NCI-H1092 (cell line): ENCODE data around the gene ALAS1.

Experiments
- DNase-seq: peaks from one replicate; lab custom pipeline; 2025; lab: John Stamatoyannopoulos, UW

The ALAS1 gene

DNA sequence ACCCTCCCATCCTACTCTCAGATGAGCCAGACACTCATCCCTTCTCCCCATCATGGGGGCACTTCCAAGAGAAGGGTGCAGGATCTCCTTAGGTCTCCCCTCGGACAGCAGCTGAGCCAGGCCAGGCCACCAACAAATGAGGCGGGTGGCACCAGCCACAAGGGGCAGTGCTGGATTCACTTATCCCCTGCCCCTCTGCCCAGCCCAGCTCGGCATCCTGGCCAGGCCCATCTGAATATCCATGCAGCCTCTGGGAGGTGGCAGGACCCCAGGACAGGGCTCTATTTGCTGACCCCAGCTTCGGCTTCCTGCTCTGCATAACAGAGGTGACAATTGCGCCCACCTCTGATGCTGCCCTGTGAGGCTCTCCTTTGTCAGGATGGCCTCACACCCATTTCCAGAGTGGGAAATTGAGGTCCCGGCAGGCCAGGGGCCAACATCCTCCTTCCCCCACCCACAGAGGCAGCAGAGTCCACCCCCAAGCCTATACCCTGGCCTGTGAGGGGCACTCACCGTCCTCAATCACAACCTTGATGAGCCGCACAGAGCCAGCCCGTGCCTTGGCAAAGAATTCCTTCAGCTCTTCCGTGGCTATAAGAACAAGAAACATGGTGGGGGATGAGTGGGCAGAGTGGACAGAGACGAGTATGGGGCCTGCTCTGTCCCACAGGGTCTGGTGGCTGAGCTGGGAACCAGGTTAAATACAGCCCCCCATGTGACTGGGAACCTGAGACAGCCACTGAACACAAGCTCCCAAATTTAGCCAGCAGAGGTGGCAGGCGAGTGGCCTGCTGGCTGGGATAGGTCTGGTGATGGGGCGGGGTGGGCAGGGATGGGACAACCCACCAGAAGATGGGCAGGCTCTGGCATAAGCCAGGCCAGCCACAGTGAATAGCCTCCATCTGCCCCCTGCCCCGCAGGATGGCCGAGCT lies 36.8 kb downstream of the ALAS1 start:
- no peak for DNase-seq

GRCh38 chr3:52236424-52236886 lies 38.5 kb downstream of the ALAS1 start:
- no peak for DNase-seq

GRCh38 chr3:52237006-52237656 lies 39.2 kb downstream of the ALAS1 start:
- DNase-seq: no peak

GRCh38 chr3:52237657-52238172 lies 39.8 kb downstream of the ALAS1 start:
- DNase-seq: no peak

- DNase-seq: no peak
These were observed 40.3 kb downstream of the ALAS1 start for GRCh38 chr3:52238193-52238760.

DNA sequence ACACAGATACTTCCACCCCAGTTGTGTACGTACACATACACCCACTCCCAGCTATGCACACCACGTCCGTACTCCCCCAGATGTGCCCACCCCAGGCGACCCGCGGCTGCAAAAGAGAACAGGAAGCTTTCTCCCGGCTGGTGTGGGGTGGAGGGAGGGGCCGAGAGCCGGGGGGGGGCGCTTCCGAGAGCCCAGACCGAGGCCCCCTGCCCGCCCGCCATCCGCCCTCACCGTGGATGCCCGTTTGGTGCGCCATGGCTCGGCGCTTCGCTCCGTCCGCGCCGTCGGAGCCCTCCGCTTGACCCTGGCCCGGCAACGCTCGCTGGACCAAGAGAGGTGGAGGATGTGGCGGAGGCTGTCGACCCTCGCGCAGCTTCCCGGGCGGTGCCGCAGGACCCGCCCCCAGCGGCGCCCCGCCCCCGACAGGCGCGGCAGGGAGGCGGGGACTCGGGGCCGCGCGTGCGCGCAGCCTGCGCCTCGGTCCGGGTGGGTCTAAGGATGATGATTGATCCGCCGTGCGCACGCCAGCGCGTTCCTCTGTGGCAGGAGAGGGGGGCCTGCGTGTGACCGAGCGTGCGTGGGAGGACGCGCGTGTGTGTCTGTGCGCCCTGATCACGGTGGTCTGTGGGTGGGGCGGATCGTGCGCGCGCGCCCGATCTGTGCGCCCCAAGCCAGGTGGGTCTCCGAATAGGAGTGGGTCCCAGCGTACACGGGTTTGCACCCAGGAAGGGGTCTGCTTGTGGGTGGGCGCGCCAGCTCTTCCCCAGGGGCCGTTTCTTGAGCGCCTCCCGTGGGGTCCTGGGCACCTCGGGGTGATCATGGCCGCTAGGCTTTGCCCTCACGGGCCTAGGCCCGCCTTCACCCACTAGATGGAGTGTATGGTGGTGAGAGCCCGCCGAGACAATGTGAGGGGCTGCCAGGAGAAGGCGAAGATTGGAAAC lies 41.1 kb downstream of the ALAS1 start, which contains the start of gene TWF2:
TWF2 (minus strand) TSS at position 398 of the 941 bp plus-strand sequence; CDS start at position 256, 142 bp downstream.
- no peak for DNase-seq

DNA sequence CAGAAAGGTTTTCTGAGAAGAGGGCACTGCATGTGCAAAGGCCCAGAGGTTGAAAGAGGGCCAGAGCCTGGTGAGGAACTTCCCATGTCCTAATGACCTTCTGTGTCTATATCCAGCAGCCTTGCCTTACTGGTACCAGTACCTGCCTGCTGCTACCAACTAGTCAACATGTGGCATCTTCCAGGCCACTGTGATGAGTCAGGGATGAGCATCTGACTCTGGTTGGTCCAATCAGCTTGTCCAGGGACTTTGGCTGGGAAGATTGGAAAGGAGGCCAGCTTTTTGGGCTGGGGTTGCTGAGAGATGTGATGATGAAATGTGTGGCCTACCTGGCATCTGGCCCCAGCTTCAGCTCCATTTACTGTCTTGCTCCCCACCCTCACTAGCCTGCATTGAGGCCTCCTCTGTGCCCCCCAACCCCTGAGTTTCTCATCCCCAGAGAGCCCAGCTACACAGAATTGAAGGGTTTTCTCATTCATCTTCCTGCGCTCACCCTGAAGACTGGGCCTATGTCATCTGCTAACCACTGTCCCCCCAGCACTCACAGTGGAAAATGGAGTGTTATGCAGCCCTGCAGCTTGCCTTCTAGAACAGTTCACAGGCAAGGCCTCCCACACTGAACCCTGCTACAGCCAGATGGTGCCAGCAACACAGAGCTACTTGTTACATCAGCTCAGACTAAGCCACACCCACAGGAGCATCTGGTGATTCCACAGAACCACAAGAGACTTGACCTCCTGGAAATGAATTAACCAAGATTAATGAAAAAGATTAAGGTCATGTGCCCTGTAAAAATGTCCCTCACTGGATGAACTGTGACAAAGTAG lies 42.3 kb downstream of the ALAS1 start:
- no peak for DNase-seq

GRCh38 chr3:52240886-52241370 lies 43.0 kb downstream of the ALAS1 start:
- no peak for DNase-seq

DNA sequence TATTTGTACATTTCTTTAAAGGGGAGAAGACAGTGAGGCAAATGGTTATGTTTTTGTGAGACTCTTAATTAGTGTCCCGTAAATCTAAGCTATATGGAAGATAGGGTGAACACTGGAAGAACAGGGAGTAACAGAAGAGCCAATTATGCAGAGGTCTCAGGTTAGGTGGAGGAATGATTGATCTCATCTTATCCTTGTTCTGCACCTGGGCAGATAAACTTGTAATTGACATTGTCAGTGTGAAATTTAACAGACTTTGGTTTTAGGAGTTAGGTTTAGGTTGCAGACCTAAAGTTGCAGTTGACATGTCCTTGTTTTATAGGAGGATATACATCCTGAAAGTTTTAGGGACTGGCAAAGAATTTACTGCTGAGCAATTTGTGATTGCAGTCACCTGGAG lies 44.1 kb downstream of the ALAS1 start:
- no peak for DNase-seq

DNA sequence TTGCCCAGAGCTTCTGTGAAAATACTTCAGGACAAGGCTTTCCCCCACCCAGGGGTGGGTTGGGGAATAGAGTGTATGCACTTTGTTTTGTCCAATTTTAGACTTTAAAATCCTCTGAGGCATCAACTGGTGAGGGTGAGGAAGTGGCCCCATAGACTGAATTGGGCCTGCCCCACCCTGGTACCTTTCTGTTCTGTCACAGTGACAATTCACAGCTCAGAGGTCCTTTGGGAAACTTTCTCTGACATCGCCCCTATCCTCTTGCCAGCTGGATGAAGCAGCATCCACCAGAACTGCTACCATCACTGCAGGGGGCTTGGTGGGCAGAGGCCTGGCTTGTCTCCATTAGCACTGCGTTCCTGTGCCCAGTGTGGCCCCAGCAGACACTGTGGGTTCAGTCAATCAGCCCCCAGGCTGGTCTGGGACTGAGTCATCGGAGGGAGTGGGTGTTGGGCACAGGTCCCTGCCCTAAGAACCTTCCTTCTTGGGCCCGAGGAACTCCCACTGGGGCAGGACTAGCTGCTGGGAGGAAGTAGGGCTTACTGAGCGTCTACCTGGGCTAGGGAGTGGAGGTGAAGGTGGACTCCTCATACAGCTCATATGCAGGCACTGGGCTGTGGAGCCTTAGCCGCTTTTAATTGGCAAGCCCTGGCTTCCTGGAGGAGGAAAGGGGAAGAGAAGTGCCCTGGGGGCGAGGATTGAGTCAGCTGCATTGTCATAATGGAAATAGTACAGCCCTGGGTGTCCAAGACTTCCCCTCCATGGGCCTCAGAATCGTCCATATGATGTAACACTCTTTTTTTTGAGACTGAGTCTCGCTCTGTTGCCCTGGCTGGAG lies 46.0 kb downstream of the ALAS1 start:
- no peak for DNase-seq

DNA sequence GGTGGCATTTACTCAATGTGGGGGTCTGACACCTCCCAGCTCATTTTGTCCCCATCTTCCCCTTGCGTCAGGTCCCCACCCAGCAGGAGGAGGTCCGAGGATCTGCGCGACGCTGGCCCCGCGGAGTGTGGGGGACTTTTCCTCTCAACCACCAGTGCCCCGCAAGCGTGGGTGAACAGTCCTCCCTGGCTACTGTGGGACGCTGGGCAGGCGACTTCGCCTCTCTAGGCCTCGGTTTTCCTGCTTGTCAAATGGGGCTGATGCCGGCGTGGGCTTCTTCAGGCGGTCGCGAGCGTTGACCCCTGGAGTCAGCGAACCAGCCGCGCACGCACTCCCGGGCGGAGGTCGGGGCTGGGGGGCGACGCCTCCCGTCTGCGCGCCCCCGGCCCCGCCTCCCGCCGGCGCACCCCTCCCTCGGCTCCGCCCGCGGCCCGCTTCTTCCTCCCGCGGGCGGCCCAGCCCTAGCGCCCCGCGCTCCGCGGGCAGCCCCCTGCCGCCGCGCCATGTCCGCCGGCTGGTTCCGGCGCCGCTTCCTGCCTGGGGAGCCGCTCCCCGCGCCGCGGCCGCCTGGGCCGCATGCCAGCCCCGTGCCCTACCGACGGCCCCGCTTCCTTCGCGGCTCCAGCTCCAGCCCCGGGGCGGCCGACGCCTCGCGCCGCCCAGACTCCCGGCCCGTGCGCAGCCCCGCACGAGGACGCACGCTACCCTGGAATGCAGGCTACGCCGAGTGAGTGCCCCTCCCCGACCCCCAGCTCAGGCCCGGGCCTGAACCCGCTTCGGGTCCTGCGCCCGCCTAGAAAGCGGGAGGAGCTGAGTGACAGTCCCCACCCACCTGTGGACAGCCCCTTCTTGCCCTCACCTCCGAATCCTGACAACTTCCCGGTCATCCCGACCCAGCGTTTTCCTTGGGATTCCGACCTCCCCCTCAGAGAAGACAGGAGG lies 47.6 kb downstream of the ALAS1 start, which contains the start of gene PPM1M:
PPM1M (plus strand) TSS at position 438 of the 942 bp plus-strand sequence; CDS start at position 504, 66 bp downstream.
- DNase-seq: no peak

DNA sequence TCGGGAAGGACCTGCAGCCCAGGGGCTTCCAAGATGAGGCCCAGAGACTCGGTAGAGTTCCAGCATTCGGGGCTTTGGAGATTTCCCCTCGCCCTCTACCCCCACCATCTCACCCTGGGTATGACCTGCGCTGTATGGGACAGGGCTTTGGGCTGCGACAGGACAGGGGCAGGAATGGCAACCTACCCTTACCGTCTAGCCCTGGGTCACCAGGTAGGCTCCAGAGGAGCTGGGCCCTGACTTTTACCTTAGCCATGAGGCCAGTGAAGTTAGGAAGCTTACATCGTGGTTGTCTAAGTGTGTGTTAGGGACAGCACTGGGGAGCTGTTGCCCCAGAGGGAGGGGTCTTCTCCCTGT lies 48.3 kb downstream of the ALAS1 start:
- no peak for DNase-seq

GRCh38 chr3:52246728-52247408 lies 48.9 kb downstream of the ALAS1 start:
- no peak for DNase-seq

DNA sequence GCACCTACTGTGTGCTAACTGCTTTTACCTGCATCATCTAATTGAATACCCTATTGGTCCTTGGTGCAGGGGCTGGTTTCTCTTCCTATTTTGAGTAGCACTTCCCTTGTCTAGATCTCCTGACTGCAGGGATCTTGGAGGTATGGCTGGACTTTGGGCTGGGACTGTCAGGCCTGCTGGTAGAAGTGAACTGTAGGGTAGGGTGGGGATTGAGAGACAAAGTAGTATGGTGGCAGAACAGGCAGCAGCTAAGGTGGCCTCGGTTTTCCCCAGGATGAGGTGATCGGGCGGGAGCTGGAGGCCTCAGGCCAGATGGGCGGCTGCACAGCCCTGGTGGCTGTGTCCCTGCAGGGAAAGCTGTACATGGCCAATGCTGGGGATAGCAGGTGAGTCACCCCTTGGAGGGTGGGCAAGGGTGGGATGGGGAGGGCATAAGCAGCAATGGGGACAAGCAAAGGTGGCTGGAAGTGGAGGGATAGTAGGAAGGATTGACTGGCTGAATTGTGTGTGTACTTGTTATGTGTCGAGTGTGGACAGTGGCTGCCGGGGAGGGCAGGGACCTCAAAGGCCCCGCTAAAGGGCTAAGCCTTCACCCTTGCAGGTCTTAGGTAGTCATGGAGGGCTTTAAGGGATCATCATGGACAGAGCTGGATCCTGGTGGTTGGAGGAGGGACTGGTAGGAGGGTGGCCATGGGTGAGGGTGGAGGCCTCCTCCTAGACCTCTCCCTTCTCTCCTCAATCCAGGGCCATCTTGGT lies 49.6 kb downstream of the ALAS1 start:
- DNase-seq: no peak

DNA sequence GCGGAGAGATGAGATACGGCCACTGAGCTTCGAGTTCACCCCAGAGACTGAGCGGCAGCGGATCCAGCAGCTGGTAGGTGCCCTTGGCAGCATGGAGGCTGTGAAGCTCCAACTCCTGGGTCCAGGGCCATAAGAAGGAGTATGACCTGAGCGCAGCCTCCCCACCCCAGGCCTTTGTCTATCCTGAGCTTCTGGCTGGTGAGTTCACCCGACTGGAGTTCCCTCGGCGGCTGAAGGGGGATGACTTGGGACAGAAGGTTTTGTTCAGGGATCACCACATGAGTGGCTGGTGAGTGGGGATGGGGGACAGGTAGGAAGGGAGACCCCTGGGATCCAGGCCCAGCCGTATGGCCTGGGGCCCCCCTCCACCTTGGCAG lies 50.2 kb downstream of the ALAS1 start:
- DNase-seq: no peak

GRCh38 chr3:52248816-52249547 lies 51.0 kb downstream of the ALAS1 start:
- no peak for DNase-seq
